Renal pelvis (tissue), 4 donors: ENCODE results near the gene CFAP65. TPM values are rescaled to one million over a fixed set of nuclear protein-coding genes. Genes with fewer than 3 reads are reported as not detected.

Experiments used
- DNase-seq: peaks from one replicate; pipeline ENCODE4 v3.0.0-alpha.2; 2013
- polyA plus RNA-seq, 3 donors: library from polyadenylated mRNA; unstranded; fragments of 120-200 nt; gene quantifications; one replicate each; pipeline ENCODE4 v1.2.1, GENCODE V29; 2013; ENCODE audit not compliant: insufficient read length in 3 of 3

Gene CFAP65
- polyA plus RNA-seq, 3 donors = 0.07 to 1.1 (median 0.56) TPM

GRCh38 chr2:218992703-218993344 is 48.5 kb downstream of the CFAP65 start:
- no peak for DNase-seq

GRCh38 chr2:218992196-218992595 is 49.1 kb downstream of the CFAP65 start:
- DNase-seq = no peak

GRCh38 chr2:218991674-218992168 is 49.6 kb downstream of the CFAP65 start:
- no peak for DNase-seq

GRCh38 chr2:218990612-218991011 is 50.7 kb downstream of the CFAP65 start:
- no peak for DNase-seq

GRCh38 chr2:218990052-218990451 is 51.3 kb downstream of the CFAP65 start:
- no peak for DNase-seq

GRCh38 chr2:218988650-218989049 is 52.7 kb downstream of the CFAP65 start:
- DNase-seq = no peak

- no peak for DNase-seq
These were observed 53.2 kb downstream of the CFAP65 start for GRCh38 chr2:218988164-218988563.

GRCh38 chr2:218986148-218986761 is 55.1 kb downstream of the CFAP65 start:
- DNase-seq = no peak

GRCh38 chr2:218985325-218986091 is 55.8 kb downstream of the CFAP65 start:
- DNase-seq = no peak

GRCh38 chr2:218985021-218985324 is 56.3 kb downstream of the CFAP65 start, which contains the start of gene FEV:
FEV (minus strand) TSS chr2:218985184; CDS start chr2:218985075, 109 bp downstream.
- DNase-seq = no peak

GRCh38 chr2:218984239-218985020 is 56.9 kb downstream of the CFAP65 start:
- DNase-seq = no peak

- DNase-seq = no peak
These were observed 57.4 kb downstream of the CFAP65 start for GRCh38 chr2:218983934-218984238.

- no peak for DNase-seq
These were observed 57.9 kb downstream of the CFAP65 start for GRCh38 chr2:218983263-218983933.

- DNase-seq = no peak
These were observed 58.6 kb downstream of the CFAP65 start for GRCh38 chr2:218982586-218983262.

GRCh38 chr2:218981881-218982585 is 59.3 kb downstream of the CFAP65 start:
- DNase-seq = no peak

- no peak for DNase-seq
These were observed 59.9 kb downstream of the CFAP65 start for GRCh38 chr2:218981390-218981880.

GRCh38 chr2:218980735-218981389 is 60.5 kb downstream of the CFAP65 start:
- no peak for DNase-seq

GRCh38 chr2:218979846-218980734 is 61.2 kb downstream of the CFAP65 start:
- DNase-seq = peak; percentile 74
